Hypothalamus (tissue), 51 donors: ENCODE data around the gene PRDM13.
A peak's percentile ranks its signal among the peaks of the same experiment; 100 is the strongest.
"Not testable (repeated sequence)": the region's sequence is repeated elsewhere in the genome, so short reads cannot be mapped to it uniquely, and the experiment has no call there.

Experiments
- DNase-seq, 51 donors: peaks; one replicate each; lab custom pipeline; 2025; lab: John Stamatoyannopoulos, UW

Gene PRDM13

GRCh38 chr6:99606656-99607415, at the start of gene PRDM13:
Gene PRDM13 (plus strand): TSS chr6:99606833. CDS start chr6:99607035, 202 bp downstream.
- DNase-seq: no peak

GRCh38 chr6:99559057-99559456, 47.6 kb upstream of the PRDM13 start:
- no peak for DNase-seq

GRCh38 chr6:99560668-99561067, 46.0 kb upstream of the PRDM13 start:
- no peak for DNase-seq

GRCh38 chr6:99563056-99563723, 43.4 kb upstream of the PRDM13 start:
- no peak for DNase-seq

GRCh38 chr6:99568103-99568933, 38.3 kb upstream of the PRDM13 start, which contains the start of gene CCNC:
Gene CCNC (minus strand): TSS chr6:99568660. CDS start chr6:99568527, 133 bp downstream.
- peak; percentile 23 to 91 (median 78) for DNase-seq

- DNase-seq: no peak
Measured at GRCh38 chr6:99573980-99574617, 32.5 kb upstream of the PRDM13 start.

- no peak for DNase-seq
Measured at GRCh38 chr6:99575544-99576227, 30.9 kb upstream of the PRDM13 start.

- no peak for DNase-seq
Measured at GRCh38 chr6:99579781-99580180, 26.9 kb upstream of the PRDM13 start.

GRCh38 chr6:99587792-99588191, 18.8 kb upstream of the PRDM13 start:
- no peak for DNase-seq

- peak in 29 of 51 donors; percentile 4 to 61 (median 32) for DNase-seq
Measured at GRCh38 chr6:99588618-99589289, 17.9 kb upstream of the PRDM13 start.

- no peak for DNase-seq
Measured at GRCh38 chr6:99589290-99589672, 17.4 kb upstream of the PRDM13 start.

- no peak for DNase-seq
Measured at GRCh38 chr6:99589907-99590493, 16.6 kb upstream of the PRDM13 start.

GRCh38 chr6:99590728-99591672, 15.6 kb upstream of the PRDM13 start:
- DNase-seq: no peak

- no peak for DNase-seq
Measured at GRCh38 chr6:99591673-99592364, 14.8 kb upstream of the PRDM13 start.

GRCh38 chr6:99592900-99593299, 13.7 kb upstream of the PRDM13 start:
- no peak for DNase-seq

- DNase-seq: not testable (repeated sequence)
Measured at GRCh38 chr6:99594696-99595095, 11.9 kb upstream of the PRDM13 start.
